ENCODE measurements around the gene RNF144A.
"Not testable (repeated sequence)": the region's sequence is repeated elsewhere in the genome, so short reads cannot be mapped to it uniquely, and the experiment has no call there.

The RNF144A gene, protein sequence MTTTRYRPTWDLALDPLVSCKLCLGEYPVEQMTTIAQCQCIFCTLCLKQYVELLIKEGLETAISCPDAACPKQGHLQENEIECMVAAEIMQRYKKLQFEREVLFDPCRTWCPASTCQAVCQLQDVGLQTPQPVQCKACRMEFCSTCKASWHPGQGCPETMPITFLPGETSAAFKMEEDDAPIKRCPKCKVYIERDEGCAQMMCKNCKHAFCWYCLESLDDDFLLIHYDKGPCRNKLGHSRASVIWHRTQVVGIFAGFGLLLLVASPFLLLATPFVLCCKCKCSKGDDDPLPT

DNA sequence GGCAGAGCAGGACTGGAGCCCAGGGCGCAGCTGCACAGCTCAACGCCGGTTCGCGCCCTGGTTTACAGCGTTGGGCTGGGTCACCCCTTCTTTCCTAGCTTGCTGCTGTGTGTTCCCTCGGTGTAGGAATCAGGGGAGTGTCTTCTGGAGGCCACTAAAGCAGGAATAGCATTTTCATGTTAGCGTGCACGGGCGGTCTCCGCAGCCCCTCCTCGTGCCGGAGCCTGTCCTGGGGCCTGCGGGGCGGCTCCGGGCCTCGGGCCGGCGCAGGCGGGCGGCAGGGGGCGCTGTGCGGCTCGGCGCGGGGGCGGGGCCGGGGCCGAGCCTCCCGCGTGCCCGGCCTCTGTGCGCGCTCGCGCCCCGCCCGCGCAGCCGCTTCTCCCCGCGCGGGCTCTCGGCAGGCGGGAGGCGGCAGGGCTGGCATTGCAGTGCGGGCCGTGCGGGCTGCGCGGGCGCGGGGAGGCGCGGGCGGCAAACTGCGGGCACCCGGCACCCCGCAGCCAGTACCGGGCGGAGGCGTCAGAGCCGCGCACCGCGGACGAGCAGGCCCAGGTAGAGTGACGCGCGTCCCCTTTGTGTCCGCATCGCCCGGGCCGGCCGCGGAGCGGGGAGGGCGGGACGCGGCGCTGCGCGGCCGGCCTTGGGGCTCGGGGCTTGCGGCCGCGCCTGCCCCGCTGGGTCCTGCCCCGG lies at the start of gene RNF144A:
RNF144A (plus strand) TSS at position 342 of the 690 bp plus-strand sequence. CDS start 79,515 bp downstream, outside the sequence.
- peak; percentile 83 for DNase-seq

DNA sequence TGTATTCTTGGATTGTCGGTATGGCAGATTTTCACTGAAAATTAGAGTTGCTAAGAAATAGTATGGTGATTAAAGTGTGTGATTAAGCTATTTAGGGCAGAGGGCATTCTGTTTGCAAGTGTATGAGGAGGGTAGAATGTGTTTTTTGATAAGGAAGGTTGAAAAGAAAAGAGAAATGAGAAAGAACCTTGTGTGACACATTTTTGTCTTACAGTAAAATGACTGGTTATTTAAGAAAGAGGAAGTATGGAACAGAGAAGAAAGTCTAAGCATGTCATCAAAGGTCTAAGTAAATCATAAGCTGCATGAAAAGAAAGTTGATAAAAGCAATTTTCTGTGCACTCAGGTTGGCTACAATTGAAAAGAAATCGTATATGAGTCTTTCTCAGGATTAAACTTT lies 44.8 kb upstream of the RNF144A start:
- no peak for DNase-seq

GRCh38 chr2:6874032-6874431 lies 43.2 kb upstream of the RNF144A start:
- DNase-seq, result no peak

GRCh38 chr2:6876309-6876708 lies 40.9 kb upstream of the RNF144A start:
- DNase-seq, result no peak

DNA sequence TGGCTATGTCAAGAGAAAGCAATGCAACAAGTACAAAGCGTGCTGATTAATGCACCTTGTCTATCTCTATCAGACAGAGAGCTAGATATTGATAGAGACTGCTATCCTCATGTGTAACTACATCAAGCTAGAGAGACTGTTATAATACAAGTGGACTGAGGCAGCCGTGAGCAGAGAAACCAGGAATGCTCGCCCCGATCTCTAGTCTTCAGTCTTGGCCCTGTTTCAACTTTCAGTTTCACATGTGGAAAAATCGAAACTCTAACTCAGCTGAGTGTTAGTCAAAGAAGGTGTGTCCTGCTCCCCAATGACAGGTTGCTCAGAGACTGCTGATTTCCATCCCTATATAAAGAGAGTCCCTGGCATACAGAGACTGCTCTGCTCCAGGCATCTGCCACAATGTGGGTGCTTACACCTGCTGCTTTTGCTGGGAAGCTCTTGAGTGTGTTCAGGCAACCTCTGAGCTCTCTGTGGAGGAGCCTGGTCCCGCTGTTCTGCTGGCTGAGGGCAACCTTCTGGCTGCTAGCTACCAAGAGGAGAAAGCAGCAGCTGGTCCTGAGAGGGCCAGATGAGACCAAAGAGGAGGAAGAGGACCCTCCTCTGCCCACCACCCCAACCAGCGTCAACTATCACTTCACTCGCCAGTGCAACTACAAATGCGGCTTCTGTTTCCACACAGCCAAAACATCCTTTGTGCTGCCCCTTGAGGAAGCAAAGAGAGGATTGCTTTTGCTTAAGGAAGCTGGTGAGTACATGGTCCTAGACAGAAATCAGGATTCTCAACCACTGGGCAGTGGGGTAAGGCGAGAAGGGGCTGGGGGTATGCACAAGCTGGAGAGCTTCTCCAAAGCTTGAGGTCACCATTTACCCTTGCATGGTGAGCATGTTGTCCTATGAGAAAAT lies 39.6 kb upstream of the RNF144A start, which contains the start of gene RSAD2:
RSAD2 (plus strand) TSS at position 376 of the 903 bp plus-strand sequence; CDS start at position 400, 24 bp downstream.
- DNase-seq, result peak; percentile 40

DNA sequence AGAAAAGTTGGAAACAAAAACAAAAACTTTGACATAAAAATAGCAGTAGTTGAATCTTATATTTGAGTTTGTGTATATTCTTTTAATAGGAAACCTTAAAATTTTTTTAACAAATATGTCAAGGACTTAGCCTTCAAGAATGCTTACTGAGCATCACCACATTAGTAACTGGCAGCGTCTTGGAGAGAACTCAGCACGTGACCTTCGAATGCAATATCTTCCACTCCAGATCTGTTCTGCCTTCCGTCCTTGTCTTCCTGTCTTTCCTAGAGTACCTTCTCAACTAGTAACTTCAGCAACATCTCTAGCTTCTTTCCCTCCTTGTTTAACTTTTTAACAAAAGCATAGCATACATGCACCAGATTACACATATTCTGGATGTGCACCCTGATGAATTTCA lies 38.7 kb upstream of the RNF144A start:
- DNase-seq, result no peak

DNA sequence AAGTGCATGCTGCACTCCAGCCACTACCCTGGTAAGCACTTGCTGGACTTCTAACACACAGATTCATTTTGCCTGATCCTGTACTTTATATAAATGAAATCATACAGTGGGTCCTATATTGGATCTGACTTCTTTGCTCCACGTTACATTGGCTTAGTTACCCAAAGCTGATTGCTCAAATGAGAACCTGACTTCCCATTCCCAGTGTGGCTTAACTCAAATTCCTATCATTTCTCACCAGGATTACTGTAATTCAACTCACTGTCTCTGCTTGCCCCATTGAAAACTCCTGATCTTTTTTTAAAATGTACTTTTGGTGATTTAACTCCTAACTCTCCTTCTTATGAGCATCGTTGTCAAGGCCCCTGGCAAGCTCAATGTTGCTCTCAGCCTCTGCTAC lies 38.2 kb upstream of the RNF144A start:
- DNase-seq, result no peak

DNA sequence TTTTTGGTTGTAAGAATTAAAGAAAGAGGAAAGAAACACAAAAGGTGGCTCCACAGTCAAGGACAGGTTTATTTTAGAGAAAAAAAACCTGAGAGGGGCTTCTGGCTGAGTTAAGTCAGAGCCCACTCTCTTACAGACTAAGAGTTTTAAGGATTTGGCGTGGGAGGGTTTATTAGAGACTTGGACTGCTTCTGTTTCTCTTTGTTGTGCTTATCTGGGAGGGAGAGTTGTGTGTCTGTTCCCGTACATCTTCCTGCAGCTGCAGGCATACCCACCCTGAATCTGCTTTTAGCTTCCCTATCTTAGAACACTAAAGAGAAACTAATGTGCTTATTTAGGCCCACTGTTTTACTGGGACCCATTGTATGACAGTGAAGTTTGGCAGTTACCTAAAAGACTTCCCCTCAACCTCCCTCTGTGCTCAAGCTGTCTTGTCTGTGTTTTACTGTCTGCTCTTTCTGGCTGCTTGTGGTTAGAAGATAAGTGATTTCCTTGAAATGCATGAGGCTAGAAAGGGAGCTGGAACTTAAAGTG lies 36.9 kb upstream of the RNF144A start:
- DNase-seq, result no peak

DNA sequence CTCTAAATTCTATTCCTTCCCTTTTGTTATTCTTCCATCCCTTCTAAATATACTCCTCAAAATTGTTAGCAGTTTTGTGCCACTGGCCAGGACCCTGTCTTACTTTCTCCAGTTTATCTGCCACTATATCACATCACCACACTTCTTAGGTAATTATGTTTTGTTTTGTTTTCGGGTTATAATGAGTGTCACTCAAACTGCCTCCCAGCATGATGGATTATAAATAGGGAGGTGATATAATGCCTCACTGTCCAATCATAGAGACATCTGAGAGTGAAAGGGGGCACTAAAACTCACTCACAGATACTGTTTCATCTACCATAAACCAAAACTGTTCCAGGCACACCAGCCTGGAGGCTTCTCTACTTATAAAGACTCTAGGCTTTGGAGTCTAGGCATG lies 36.2 kb upstream of the RNF144A start:
- no peak for DNase-seq

DNA sequence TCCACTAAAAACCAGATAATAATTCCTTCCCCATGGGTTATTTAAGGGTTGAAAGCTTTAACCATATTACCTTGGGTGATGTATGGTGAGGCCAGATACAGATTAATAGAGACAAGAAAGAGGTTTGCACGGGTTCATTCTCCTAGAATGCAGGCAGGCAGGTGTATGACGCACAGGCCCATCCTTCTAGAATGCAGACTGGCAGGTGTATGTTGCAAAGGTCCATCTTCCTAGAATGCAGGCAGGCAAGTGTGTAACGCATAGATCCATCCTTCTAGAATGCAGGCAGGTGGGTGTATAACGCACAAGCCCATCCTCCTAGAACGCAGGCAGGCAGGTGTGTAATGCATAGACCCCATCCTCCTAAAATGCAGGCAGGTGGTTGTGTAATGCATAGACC lies 35.7 kb upstream of the RNF144A start:
- DNase-seq, result no peak

- no peak for DNase-seq
Observed at GRCh38 chr2:6883448-6884122, 33.6 kb upstream of the RNF144A start.

DNA sequence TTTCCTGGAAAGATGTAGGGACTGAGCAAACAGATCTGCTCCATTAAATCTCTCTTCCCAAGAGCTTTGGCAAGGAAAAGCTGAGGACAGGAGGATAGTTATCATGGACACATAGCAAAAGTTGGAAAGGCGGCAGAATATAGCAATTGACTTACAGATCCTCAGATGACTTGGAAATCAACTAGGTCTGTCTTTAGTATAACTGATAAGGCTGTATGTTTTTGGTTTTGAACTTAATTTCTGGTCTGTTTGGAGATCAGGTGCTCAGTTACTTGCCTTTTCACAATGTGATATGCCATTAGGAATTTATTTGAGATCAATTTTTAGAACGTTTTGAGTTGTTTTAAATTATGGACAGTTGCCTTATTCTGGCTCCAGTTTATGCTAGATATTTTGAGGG lies 31.7 kb upstream of the RNF144A start:
- no peak for DNase-seq

GRCh38 chr2:6885968-6886367 lies 31.2 kb upstream of the RNF144A start:
- no peak for DNase-seq

DNA sequence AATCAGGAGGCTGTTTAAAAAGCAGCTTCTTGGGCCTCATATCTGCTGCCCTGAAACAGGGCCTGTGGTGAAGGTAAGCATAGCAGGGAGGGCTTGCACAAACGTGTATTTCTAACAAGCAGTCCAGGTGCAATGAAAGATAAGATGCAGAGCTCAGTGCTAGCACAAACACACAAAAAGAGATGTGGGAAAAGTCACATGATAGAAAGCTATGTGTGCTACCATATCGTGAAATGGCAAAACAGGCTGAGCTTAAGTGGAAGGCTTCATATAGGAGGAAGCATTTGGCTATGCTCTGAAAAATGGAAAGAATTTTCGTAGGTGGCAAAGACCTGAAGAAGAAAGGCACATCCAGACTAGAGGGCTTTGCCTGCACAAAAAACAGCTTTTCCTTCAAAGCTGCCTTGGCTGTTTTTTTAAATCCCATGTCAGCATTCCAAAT lies 29.4 kb upstream of the RNF144A start:
- no peak for DNase-seq

DNA sequence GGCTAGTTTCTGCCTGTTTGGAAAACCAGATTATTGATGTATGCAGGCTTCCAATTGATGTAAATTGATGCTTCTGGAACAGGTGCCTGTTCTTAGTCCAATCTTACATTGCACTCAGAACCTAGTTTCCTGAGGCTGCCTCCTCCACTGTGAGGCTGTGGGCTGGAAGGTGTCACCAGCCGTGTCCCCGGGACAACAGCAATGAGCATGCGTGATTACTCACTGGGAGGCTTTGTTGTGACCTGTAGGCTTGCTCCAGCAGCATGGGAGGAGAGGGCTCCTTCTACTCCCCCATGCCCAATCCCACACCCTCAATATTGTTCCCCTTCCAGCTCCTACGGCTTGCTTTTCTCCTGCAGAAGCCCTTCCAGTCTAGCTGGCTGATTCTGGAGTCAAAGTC lies 28.5 kb upstream of the RNF144A start:
- no peak for DNase-seq

DNA sequence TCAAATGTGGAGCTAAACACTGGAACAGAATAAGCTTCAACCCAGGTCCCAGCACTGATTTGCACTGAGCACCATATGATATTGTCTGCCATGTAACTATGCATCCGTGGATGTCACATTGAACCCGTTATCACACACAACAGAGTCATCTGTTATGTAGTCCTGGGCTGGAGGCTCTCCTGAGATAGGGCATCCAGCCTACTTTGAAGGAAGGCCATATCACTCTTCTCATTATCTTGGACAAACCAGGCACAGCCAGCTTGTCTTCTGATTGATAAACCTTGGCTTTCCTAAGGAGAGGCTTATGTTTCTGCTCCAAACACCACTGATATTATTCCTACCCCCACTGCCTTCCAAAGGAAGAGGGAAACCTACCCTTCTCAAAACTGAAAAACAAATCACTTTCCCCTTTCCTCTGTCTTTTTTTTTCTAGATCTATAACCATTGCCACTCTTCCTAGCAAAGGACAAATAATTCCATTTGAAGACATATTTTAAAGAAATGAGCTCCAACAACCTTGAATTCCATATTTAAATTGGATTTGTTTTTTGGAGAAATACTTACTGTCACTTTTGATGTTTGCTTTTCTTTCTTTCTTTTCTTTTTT lies 23.2 kb upstream of the RNF144A start:
- no peak for DNase-seq

- DNase-seq, result no peak
Observed at GRCh38 chr2:6896930-6897759, 20.1 kb upstream of the RNF144A start.

GRCh38 chr2:6902581-6902980 lies 14.6 kb upstream of the RNF144A start:
- not testable (repeated sequence) for DNase-seq

DNA sequence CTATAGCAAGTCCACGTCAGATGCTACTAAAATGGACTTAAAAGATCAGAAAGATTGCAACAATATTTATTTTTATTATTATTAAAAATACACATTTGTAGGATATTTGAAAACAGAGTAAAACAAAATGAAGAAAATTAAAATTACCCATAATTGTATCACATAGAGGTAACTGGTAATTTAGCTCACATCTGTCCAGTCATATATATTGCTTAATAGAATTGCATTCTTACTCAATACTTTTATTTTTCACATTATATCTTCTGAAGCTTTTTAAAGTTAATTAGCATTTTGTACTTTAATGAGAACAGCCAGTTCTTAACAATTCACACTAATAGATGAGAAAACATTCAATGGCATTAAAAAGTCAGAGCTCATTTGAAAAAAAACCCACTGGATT lies 11.5 kb upstream of the RNF144A start:
- no peak for DNase-seq

DNA sequence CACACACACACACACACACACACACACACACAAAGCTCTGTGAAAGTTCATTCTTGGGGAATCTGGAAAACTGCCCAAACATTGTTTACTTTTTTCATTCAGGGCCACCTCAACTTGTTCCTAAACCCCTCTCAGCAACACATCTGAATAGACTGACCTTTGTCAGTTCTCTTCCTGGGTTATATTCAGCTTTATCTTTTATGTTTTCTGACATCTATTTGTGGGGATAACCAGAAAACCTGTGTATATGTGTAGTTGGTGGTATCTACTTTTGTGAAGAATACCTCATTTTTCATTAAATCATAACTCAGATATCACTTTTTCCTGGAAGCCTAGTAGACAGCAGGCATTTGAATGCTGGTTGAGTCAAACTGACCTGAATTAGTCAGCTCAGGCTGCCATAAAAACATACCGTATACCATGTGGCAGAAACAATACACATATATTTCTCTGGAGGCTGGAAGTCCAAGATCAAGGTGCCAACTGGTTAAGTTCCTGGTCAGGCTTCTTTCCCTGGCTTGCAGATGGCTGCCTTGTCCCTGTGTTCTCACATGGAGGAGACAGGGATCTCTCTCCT lies 11.0 kb upstream of the RNF144A start:
- no peak for DNase-seq

GRCh38 chr2:6908291-6908690 lies 8.9 kb upstream of the RNF144A start:
- no peak for DNase-seq

All from stimulated activated CD8-positive, alpha-beta memory T cell treated with anti-CD3 and anti-CD28 coated beads, Interleukin-4, amount 100 ng/mL, for 48 hours (primary cell).